PC-9 (cell line): ENCODE results near the gene GRAMD2A.

Experiments
- CTCF ChIP-seq: fragments of 200-600 bp; sonication (generic); conservative IDR thresholded peaks from 2 replicates; pipeline ENCODE4 v1.6.1; 2017; ENCODE audit warnings: mixed run types, antibody characterized with exemption, mild to moderate bottlenecking, moderate library complexity
- EZH2 ChIP-seq: fragments of 200-600 bp; sonication (generic); IDR thresholded peaks from 2 replicates; pipeline ENCODE4 v1.8.0; 2017; ENCODE audit warnings: antibody characterized with exemption, low read depth

- no peak for TF ChIP-seq CTCF
- no peak for TF ChIP-seq EZH2
These were observed 17.5 kb downstream of the GRAMD2A start for GRCh38 chr15:72179950-72180581.
